ENCODE data around the gene KIF1B.

Gene KIF1B

GRCh38 chr1:10401281-10401680, 190.9 kb downstream of the KIF1B start:
- H3K36me3 ChIP-seq (replicated peaks; ENCODE audit: insufficient read depth, low read length), result peaks cover 4% of the 10 kb centered on the region
- no peaks in the 10 kb centered on the region for H3K27me3 ChIP-seq (replicated peaks; ENCODE audit: insufficient read depth, low read length)
- TF ChIP-seq EZH2 (optimal IDR thresholded peaks at IDR 0.05; ENCODE audit: low read depth, low read length) (no peak), CTCF (IDR thresholded peaks at IDR 0.05; ENCODE audit: low read length) (no peak), EZH2phosphoT487 (IDR thresholded peaks at IDR 0.05; ENCODE audit: low read length) (no peak)
- H3K27ac ChIP-seq (ENCODE audit: low read length), result no peak overlapping the region
- no peak overlapping the region for H3K4me2 ChIP-seq (ENCODE audit: low read depth, low read length)
- no peaks in the 10 kb centered on the region for H4K20me1 ChIP-seq (ENCODE audit: insufficient read depth, low read length)
- no peaks in the 10 kb centered on the region for H3K9me2 ChIP-seq (replicated peaks; ENCODE audit: insufficient read depth, low read length)
- no peaks in the 10 kb centered on the region for H3K9me3 ChIP-seq (replicated peaks; ENCODE audit: insufficient read depth, low read length)
- no peak overlapping the region for H3K4me3 ChIP-seq (ENCODE audit: low read length)
- H3K79me2 ChIP-seq (ENCODE audit: low read length), result peaks cover 22% of the 10 kb centered on the region
- H3K9ac ChIP-seq (ENCODE audit: low read length), result no peak overlapping the region
- H2AFZ ChIP-seq (ENCODE audit: low read length), result no peak overlapping the region
- H3K4me1 ChIP-seq (ENCODE audit: low read length), result peaks cover 8% of the 10 kb centered on the region
- peaks cover 9% of the 10 kb centered on the region; the same call in 1 of the 2 replicates for H3F3A ChIP-seq (ENCODE audit: insufficient read depth, low read length)
- no peak for DNase-seq

GRCh38 chr1:10402729-10403274, 192.4 kb downstream of the KIF1B start:
- no peak for DNase-seq
- no peaks in the 10 kb centered on the region for H3K9me3 ChIP-seq (replicated peaks; ENCODE audit: insufficient read depth, low read length)
- peaks cover 9% of the 10 kb centered on the region; the same call in 1 of the 2 replicates for H3F3A ChIP-seq (ENCODE audit: insufficient read depth, low read length)
- no peak overlapping the region for H3K27ac ChIP-seq (ENCODE audit: low read length)
- no peak overlapping the region for H3K4me2 ChIP-seq (ENCODE audit: low read depth, low read length)
- H2AFZ ChIP-seq (ENCODE audit: low read length), result no peak overlapping the region
- no peaks in the 10 kb centered on the region for H4K20me1 ChIP-seq (ENCODE audit: insufficient read depth, low read length)
- H3K4me1 ChIP-seq (ENCODE audit: low read length), result peaks cover 8% of the 10 kb centered on the region
- H3K36me3 ChIP-seq (replicated peaks; ENCODE audit: insufficient read depth, low read length), result peaks cover 9% of the 10 kb centered on the region
- TF ChIP-seq CTCF (IDR thresholded peaks at IDR 0.05; ENCODE audit: low read length), result no peak
- TF ChIP-seq EZH2 (optimal IDR thresholded peaks at IDR 0.05; ENCODE audit: low read depth, low read length), result no peak
- no peak for TF ChIP-seq EZH2phosphoT487 (IDR thresholded peaks at IDR 0.05; ENCODE audit: low read length)
- peaks cover 22% of the 10 kb centered on the region for H3K79me2 ChIP-seq (ENCODE audit: low read length)
- H3K4me3 ChIP-seq (ENCODE audit: low read length), result no peak overlapping the region
- H3K27me3 ChIP-seq (replicated peaks; ENCODE audit: insufficient read depth, low read length), result no peaks in the 10 kb centered on the region
- H3K9me2 ChIP-seq (replicated peaks; ENCODE audit: insufficient read depth, low read length), result no peaks in the 10 kb centered on the region
- H3K9ac ChIP-seq (ENCODE audit: low read length), result no peak overlapping the region

GRCh38 chr1:10407201-10407600, 196.8 kb downstream of the KIF1B start:
- Histone ChIP-seq H3K4me2 (ENCODE audit: low read depth, low read length) (no peak overlapping the region), H3K9me3 (replicated peaks; ENCODE audit: insufficient read depth, low read length) (no peaks in the 10 kb centered on the region), H3K9ac (ENCODE audit: low read length) (no peak overlapping the region), H3K27me3 (replicated peaks; ENCODE audit: insufficient read depth, low read length) (no peaks in the 10 kb centered on the region), H3K36me3 (replicated peaks; ENCODE audit: insufficient read depth, low read length) (peaks cover 13% of the 10 kb centered on the region), H4K20me1 (ENCODE audit: insufficient read depth, low read length) (no peaks in the 10 kb centered on the region), H3F3A (ENCODE audit: insufficient read depth, low read length) (no peaks in the 10 kb centered on the region), H2AFZ (ENCODE audit: low read length) (no peak overlapping the region), H3K9me2 (replicated peaks; ENCODE audit: insufficient read depth, low read length) (no peaks in the 10 kb centered on the region), H3K4me1 (ENCODE audit: low read length) (no peaks in the 10 kb centered on the region), H3K27ac (ENCODE audit: low read length) (no peak overlapping the region), H3K4me3 (ENCODE audit: low read length) (no peak overlapping the region), H3K79me2 (ENCODE audit: low read length) (no peaks in the 10 kb centered on the region)
- DNase-seq, result no peak
- TF ChIP-seq EZH2 (optimal IDR thresholded peaks at IDR 0.05; ENCODE audit: low read depth, low read length) (no peak), EZH2phosphoT487 (IDR thresholded peaks at IDR 0.05; ENCODE audit: low read length) (no peak), CTCF (IDR thresholded peaks at IDR 0.05; ENCODE audit: low read length) (no peak)

All from MM.1S (cell line).